H1 (cell line): ENCODE results near the gene SKOR2. TPM values are rescaled to one million over a fixed set of nuclear protein-coding genes. Genes with fewer than 3 reads are reported as not detected.

Experiments
- ATF2 ChIP-seq: IDR thresholded peaks from 2 replicates; pipeline ENCODE4 v1.6.1; 2012; ENCODE audit warnings: low read length, inconsistent platforms
- polyA plus RNA-seq, 7 experiments: library from polyadenylated mRNA; depleted of rRNA in 3 of 7; stranded (reverse) in 5 of 7; unstranded in 2 of 7; fragments of >200 nt in 5 of 7; fragments of 200-250 nt in 2 of 7; gene quantifications; 1 replicate in 5 of 7; 2 replicates in 1 of 7; 4 replicates in 1 of 7; pipeline versions ENCODE4 v1.2.1 to v1.2.3, GENCODE V29; 2011 to 2013; ENCODE audit warnings: missing spikeins in 2 of 7, mixed read lengths in 2 of 7
- total RNA-seq: library from RNA; stranded (reverse); fragmentation: NEBNext Ultra II Directional; extraction: Animal tissue kit (Norgen Biotek cat#: 25700); gene quantifications from 2 replicates; pipeline ENCODE4 v1.2.1, GENCODE V29; 2021

Gene SKOR2
- total and polyA plus RNA-seq, 2 of the 8 experiments (the other 6 are each of a cell fraction or from before 2014, with no cell fraction given): 0.05 to 0.11 TPM

- no peak for TF ChIP-seq ATF2
- TF ChIP-seq, all 59 proteins: peak for 0
Observed at GRCh38 chr18:47226660-47227059, 24.8 kb downstream of the SKOR2 start (continued).
